Activated T-cell treated with anti-CD3 and anti-CD28 coated beads for 4 hours (primary cell): Measurements from ENCODE around the gene MUSTN1.

Experiments
- DNase-seq: peaks from one replicate; pipeline ENCODE4 v3.0.0-alpha.2; 2020

MUSTN1 gene

GRCh38 chr3:52831500-52832301 lies 3.1 kb downstream of the MUSTN1 start:
- no peak for DNase-seq

- DNase-seq: no peak
Measured at GRCh38 chr3:52830535-52831258, 4.1 kb downstream of the MUSTN1 start, which contains the start of gene ITIH4. TSS of gene ITIH4 (minus strand) at chr3:52830672. CDS start at chr3:52830642, 30 bp downstream.

- no peak for DNase-seq
Measured at GRCh38 chr3:52829906-52830463, 4.8 kb downstream of the MUSTN1 start.

GRCh38 chr3:52829482-52829881 lies 5.3 kb downstream of the MUSTN1 start:
- no peak for DNase-seq

- DNase-seq: no peak
Measured at GRCh38 chr3:52827866-52828376, 6.9 kb downstream of the MUSTN1 start.

- no peak for DNase-seq
Measured at GRCh38 chr3:52827441-52827840, 7.4 kb downstream of the MUSTN1 start.

DNA sequence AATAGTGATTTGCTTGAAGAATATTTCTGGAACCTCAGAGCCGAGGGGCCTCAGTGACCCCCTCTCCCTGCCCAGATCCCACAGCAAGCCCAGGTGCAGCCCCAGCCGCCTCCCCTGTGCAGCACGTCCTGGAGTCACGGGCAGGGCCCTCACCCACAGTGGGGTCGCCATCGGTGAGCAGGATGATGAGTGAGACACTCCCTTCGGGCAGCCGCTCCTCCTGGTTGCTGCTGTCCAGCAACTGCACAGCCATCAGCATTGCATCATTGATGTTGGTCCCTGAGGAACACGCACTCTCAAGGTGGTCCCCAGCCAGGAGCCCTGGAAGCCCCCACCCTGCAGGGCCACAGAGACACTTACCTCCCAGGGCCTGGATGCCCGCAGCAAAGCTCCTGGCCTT lies 10.8 kb downstream of the MUSTN1 start:
- no peak for DNase-seq

- DNase-seq: no peak
Measured at GRCh38 chr3:52822363-52822762, 12.5 kb downstream of the MUSTN1 start.

GRCh38 chr3:52820736-52821135 lies 14.1 kb downstream of the MUSTN1 start:
- no peak for DNase-seq

GRCh38 chr3:52819936-52820335 lies 14.9 kb downstream of the MUSTN1 start:
- no peak for DNase-seq

GRCh38 chr3:52817860-52818259 lies 17.0 kb downstream of the MUSTN1 start:
- no peak for DNase-seq

- DNase-seq: no peak
Measured at GRCh38 chr3:52817221-52817620, 17.6 kb downstream of the MUSTN1 start.

DNA sequence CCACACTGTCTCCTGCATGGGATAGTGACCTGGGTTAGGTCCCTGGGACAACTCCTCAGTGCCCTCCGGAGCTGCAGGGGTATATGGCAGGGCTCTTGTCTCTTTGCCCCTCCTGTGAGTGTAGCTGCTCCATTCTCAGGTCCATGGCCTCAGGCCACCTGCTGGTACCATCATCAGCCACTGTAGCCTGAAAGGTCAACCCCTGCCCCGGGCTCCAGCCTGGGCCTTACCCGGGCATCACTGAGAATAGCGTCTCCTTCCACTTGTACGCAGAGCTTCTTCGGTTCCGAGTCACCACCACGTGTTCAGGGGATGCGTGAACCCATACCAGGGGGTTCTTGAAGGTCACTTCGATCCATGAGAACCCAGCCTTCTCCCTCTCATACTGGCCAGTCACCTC lies 18.2 kb downstream of the MUSTN1 start:
- no peak for DNase-seq

DNA sequence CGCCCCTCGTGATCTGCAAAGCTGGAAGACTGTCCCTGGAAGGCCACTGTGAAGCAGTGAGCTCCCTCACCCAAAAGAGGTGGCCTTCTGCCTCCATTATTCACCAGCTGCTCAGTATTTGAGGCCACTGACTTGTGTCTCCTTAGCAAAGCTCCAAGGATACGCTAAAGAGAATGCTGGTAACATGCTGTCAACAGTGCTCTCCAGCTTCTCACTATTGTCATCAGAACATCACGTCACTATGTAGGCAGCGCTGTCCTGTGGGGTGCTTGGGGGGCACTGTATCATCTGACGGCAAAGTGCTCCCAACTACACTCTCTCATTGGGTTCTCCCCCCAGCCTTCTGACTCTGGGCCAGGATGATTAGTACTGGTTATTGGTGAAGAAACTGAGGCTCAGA lies 18.6 kb downstream of the MUSTN1 start:
- no peak for DNase-seq

DNA sequence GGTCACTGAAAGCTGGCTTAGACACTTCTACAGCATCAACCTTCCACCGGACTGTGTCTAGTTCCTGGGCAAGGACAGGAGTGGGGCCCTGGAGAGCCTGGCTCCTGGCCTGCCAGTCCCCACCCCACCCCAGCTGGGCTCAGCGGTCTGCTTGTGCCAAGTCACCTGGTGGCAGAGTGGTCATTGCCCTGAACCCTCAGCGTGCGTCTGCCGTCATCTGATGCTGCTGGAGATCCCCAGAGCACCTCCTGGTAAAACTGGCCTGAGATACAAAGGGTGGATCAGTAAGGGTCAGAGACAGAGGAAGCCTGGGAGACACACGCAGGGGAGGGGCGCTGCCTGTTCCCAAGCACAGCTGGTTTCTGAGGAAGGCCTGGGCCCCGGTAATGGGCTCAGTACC lies 21.0 kb downstream of the MUSTN1 start:
- no peak for DNase-seq

DNA sequence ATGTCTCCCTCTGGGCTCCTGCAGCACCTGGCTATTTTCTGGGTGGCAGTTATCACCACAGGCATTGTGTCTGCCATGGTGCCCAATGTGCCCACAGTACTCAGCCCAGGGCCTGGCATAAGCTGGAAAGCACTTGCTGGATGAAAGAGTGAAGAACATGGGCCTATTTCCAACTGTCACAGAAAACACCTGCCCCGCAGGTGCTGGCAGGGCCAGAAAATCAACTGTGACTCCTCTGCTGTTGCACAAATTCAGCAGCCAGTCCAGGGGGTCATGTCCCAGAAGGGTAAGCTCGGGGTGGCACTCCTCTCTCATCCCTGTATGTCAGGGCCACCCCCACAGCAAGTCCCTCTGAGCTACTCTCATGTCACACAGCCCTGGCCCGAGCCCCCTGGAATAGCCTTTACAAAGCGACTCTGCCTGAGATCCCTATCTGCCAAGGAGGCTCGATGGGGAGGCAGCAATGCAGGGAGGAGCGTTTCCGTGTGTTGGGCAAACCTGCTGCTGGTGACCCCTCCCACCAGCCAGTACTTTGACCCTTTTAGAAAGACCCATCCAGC lies 23.3 kb downstream of the MUSTN1 start:
- DNase-seq: no peak

GRCh38 chr3:52810923-52811322 lies 23.9 kb downstream of the MUSTN1 start:
- DNase-seq: no peak

DNA sequence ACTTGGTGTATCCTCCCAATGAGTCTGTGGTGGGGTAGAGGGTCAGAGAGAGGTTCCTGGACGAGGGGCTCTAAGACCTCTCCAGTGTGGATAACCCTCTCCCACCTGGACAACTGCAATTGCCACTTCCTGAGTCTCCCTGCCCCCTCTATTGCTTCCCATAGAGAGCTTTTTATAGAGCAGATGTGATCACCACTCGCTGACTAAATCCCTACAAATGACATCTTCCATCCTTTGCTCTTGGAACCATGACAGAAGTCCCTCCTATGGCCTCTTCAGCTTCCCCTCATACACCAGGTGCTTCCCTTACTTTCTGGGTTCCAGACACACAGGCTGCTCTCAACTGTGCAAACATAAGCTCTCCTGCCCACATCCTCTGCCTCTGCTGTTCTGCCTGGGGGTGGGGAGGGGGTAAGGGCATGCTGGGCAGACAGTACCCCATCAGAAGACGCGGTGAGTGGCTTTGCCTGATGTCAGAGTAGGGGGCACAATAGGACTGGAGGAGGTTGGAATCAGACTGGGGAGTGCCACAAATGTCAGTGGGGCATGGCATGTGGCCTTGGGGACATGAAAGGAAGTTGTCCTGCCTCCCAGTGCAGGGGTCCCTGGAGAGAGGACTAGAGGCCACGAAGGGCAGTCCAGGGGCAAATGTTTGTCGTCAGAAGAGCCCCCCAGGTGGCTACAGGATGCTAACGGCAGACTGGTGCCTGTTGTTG lies 25.0 kb downstream of the MUSTN1 start:
- no peak for DNase-seq

- DNase-seq: no peak
Measured at GRCh38 chr3:52809149-52809548, 25.7 kb downstream of the MUSTN1 start.

DNA sequence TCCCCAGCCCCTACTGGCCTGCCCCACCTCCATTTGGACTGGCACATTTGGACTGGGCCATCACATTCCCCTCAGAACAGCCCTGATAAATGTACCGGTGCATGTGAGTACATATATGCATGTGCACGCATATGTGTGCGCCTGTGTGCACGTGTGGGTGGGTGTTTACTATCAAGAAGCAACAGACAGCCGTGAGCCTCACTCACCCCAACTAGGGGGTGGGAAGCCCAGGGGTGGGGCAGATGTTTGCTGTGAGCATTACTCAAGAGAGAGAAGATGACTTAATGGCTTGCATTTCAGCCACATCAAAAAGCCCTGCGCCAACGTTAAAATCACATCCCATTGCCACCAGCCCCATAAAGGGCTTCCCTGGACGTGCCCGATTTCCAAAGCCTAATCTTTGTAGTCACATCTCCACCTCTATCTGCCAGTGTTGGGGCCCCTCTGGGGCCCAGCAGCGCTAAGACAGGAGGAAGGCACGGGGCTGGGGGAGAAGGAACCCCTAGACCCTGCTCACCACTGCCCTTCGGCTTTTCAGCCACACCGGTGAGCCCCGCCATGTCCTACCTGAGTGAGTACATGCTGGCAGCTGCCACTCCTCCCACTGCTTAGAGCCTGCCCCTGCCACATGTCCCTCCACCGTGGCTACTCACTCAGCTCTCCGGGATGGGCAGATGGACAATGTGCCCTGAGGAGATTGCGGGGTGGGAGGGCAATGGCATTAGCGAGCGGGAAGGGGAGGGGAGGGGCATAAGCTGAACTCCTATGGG lies 29.4 kb downstream of the MUSTN1 start:
- DNase-seq: no peak

- no peak for DNase-seq
Measured at GRCh38 chr3:52801839-52802238, 33.0 kb downstream of the MUSTN1 start.

DNA sequence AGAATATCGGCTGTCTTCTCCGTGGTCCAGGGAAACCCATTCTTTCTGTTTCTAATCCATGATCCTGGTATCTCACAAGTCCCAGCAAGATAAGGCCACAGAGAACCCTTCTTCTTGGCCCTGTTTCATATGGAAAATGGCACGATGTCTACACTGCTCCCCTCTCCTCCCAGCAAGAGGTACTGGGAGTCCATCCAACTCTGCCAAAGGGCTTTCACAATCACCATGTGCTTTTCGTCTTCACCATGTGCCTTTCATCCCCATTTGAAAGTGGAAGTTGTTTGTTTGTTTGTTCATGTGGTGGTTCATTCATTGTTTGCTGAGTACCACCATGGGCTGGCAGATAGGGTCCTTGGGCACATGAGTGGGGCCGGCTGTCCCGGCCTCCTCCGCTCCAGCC lies 34.7 kb downstream of the MUSTN1 start:
- no peak for DNase-seq
